NCI-H128 (cell line): Measurements from ENCODE around the gene A2M.

Experiments used
- DNase-seq: peaks from one replicate; lab custom pipeline; 2025; ENCODE audit not compliant: unreplicated experiment; lab: John Stamatoyannopoulos, UW

A2M gene

GRCh38 chr12:9040484-9041186 lies 75.1 kb downstream of the A2M start:
- no peak for DNase-seq

- DNase-seq = peak; percentile 24
Observed at GRCh38 chr12:9039397-9039977, 76.2 kb downstream of the A2M start.

- DNase-seq = no peak
Observed at GRCh38 chr12:9037431-9037830, 78.3 kb downstream of the A2M start.

- no peak for DNase-seq
Observed at GRCh38 chr12:9036227-9036626, 79.5 kb downstream of the A2M start.

- DNase-seq = no peak
Observed at GRCh38 chr12:9034095-9034494, 81.6 kb downstream of the A2M start.

GRCh38 chr12:9033265-9033887 lies 82.3 kb downstream of the A2M start:
- DNase-seq = no peak

- no peak for DNase-seq
Observed at GRCh38 chr12:9032202-9032964, 83.3 kb downstream of the A2M start.

- DNase-seq = no peak
Observed at GRCh38 chr12:9030776-9031175, 84.9 kb downstream of the A2M start.

GRCh38 chr12:9027161-9028059 lies 88.3 kb downstream of the A2M start:
- DNase-seq = no peak

- DNase-seq = no peak
Observed at GRCh38 chr12:9024512-9024911, 91.2 kb downstream of the A2M start.

GRCh38 chr12:9022592-9022991 lies 93.1 kb downstream of the A2M start:
- DNase-seq = no peak
